Measurements from ENCODE around the gene CD58.
"Not testable (repeated sequence)": the region's sequence is repeated elsewhere in the genome, so short reads cannot be mapped to it uniquely, and the experiment has no call there.

Gene CD58

DNA sequence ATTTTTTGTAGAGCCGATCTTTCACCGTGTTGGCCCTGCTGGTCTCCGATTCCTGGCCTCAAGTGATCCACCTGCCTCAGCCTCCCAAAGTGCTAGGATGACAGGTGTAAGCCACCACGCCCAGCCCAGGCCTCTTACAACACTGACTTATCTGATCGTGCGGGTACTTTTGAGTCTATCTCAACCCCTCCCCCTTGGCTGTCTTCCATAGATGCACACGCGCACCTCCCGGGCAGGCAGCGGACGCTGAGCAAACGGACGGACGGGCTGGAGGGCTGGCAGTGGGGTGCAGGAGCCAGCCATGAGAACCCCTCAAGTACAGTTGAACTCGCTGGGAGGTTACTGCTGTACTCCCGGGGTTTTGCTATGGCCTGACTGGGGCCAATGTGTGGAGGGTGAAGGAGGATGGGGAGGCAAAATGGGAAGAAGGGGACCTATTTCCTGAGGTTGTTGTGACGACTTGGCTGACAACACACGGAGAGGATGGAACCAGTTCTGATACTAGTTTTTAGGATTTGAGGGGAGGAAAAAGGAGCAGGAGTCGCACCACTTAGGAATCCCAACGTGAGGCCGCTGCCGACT is 959 bp downstream of the CD58 start:
- DNase-seq (ENCODE audit: low read depth): no peak

DNA sequence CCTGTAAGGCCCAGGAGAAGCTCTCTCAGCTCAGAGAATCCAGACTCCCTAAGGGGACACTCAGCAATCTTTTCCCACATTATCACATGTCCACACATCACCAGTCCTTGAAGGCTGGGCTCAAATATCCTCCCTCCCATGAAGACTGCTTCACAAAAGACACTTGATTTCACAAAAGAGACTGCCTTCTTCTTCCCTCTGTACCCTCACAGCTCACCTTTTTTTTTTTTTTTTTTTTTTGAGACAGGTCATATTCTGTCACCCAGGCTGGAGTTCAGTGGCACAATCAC is 1.5 kb downstream of the CD58 start:
- no peak for DNase-seq (ENCODE audit: low read depth)

DNA sequence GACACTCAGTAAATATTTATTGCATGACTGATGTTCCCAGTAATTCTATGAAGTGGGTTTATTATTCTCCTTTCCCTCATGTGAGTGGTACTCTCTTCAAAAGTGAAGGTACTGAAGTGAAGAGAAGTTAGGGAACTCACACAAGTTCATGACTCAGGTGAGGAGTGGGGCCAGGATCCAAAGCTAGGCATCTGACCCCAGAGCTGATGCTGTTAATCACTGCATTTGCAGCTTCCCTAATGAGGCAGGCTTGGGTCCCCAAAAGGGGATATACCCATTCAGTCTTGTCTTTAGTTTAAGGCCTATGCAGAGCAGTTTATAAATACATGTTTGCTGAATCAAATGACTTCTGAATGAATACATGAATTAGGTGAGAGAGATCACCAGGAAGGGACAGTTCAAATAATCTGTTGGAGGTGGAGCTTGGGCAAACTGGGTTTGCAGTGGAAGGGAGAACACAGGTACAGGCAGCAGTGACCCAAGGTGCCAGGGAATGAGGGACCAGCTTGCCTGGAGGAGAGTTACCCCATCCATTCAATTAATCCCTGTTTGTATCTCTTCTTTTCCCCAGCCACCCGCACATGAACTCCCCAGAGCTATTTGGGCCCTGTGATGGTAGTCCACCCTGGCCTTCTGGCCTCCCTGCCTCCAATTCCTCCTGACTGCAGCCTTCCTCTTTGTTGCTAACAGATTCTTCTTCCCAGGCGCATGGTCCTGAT is 2.0 kb downstream of the CD58 start:
- no peak for DNase-seq (ENCODE audit: low read depth)

DNA sequence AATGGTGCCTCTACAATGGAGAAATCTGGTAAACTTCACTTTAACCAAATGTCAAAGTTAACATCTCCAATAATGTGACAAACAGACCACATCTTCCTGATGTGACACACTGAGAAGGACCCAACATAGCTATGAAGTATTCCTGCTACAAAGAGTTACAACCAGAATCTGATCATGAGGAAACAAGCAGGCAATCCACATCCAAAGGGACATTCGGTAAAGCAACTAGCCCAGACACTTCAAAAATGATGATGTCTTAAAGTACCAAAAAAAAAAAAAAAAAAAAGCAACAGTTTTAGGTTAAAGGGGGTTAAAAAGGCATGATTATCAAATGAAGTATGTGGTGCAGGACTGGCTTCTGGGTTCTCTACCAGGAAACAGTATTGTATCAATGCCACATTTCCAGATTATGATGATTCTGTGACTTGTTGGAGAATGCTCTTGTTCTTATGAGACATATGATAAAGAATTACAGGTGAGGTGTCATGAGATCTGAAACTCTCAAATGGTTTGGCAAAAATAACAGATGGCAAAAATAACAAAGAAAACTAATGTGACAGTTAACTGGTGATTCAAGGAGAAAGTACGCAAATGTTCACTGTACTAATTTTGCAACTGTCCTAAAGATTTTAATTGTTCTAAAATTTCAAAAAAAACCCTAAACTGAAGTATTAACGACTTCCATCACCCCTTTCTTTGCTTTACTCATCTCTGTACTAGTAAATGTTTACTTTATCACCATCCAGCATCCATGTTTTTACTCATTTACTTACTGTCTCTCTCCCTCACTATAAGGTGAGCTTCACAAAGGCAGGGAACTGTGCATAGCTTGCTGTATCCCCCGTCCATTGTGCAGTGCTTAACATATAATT is 2.8 kb downstream of the CD58 start:
- DNase-seq (ENCODE audit: low read depth): no peak

DNA sequence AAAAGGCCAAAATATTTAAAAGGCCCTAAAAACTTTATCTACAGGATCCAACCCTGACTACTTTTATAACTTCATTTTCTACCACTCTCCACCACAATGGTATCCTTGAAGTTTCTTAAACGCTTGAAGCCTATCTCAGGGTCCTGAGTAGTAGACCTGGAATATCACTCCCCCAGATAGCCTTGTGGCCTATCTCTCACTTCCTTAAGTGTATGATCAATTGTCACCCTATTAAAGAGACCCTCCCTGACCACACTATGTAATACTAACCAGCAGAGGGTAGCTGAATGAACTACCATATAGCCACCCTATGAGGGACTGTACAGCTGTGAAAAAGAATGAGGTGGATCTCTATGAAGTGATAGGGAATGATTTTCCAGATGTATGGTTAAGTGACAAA is 5.6 kb downstream of the CD58 start:
- no peak for DNase-seq (ENCODE audit: low read depth)

DNA sequence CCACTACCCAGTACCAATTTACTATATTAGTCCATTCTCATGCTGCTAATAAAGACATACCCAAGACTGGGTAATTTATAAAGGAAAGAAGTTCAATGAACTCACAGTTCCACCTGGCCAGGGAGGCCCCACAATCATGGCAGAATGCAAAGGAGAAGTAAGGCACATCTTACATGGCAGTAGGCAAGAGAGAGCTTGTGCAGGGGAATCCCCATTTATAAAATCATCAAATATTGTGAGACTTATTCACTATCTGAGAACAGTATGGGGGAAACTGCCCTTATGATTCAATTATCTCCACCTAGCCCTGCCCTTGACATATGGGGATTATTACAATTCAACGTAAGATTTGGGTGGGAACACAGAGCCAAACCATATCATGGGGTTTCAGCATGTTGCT is 6.4 kb downstream of the CD58 start:
- no peak for DNase-seq (ENCODE audit: low read depth)

DNA sequence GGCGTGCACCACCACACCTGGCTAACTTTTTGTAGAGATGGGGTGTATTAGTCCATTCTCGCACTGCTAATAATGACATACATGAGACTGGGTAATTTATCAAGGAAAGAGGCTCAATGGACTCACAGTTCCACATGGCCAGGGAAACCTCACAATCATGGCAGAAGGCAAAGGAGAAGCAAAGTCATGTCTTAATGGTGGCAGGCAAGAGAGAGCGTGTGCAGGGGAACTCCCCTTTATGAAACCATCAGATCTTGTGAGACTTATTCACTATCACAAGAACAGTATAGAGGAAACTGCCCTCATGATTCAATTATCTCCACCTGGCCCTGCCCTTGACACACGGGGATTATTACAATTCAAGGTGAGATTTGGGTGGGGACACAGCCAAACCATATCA is 8.4 kb downstream of the CD58 start:
- DNase-seq (ENCODE audit: low read depth): not testable (repeated sequence)

GRCh38 chr1:116561563-116561962 is 9.3 kb downstream of the CD58 start:
- no peak for DNase-seq (ENCODE audit: low read depth)

GRCh38 chr1:116560704-116561490 is 9.9 kb downstream of the CD58 start:
- no peak for DNase-seq (ENCODE audit: low read depth)

DNA sequence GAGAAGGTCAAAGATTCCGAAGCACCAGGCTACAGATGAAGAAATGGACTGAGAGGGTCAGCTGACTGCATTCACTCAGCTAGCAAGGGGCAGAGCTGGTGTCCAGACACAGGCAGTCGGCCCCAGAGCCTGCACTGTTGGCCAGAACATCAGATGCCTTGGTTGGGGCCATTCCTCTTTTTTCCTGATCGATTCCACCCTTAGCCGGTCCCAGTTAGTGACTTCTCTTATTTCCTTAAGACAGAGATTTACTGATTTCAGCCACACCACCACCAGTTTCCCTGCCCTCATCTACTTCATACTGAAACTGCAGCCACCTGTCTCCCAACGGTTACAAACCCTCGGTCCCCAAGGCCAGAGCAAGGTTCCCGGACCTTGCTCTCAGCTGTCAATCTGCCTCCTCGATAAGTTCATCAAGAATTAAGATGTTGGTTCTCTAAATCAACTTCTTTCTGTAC is 11.5 kb downstream of the CD58 start:
- DNase-seq (ENCODE audit: low read depth): no peak

- no peak for DNase-seq (ENCODE audit: low read depth)
Measured at GRCh38 chr1:116558571-116558970, 12.3 kb downstream of the CD58 start.

GRCh38 chr1:116558140-116558549 is 12.7 kb downstream of the CD58 start:
- DNase-seq (ENCODE audit: low read depth): no peak

DNA sequence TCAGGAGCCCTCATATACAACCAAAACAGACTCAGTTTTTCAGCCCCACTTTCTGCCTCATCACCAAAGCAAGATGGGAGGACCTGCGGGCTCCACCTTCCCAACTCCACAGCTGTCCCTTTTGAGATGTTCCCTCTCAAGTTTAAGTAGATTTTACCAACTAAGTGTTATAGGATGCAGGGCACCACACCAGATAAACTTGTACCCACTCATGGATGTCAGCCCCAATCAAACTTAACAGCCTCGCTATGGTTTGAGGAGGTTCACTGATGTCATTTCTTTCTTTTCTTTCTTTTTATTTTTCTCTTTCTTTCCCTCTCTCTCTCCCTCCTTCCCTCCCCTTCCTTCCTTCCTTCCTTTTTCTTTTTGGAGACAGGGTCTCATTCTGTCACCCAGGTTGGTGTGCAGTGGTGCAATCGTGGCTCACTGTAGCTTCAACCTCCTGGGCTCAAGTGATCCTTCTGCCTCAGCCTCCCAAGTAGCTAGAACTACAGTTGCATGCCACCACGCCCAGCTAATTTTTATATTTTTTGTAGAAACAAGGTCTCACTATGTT is 13.4 kb downstream of the CD58 start:
- no peak for DNase-seq (ENCODE audit: low read depth)

DNA sequence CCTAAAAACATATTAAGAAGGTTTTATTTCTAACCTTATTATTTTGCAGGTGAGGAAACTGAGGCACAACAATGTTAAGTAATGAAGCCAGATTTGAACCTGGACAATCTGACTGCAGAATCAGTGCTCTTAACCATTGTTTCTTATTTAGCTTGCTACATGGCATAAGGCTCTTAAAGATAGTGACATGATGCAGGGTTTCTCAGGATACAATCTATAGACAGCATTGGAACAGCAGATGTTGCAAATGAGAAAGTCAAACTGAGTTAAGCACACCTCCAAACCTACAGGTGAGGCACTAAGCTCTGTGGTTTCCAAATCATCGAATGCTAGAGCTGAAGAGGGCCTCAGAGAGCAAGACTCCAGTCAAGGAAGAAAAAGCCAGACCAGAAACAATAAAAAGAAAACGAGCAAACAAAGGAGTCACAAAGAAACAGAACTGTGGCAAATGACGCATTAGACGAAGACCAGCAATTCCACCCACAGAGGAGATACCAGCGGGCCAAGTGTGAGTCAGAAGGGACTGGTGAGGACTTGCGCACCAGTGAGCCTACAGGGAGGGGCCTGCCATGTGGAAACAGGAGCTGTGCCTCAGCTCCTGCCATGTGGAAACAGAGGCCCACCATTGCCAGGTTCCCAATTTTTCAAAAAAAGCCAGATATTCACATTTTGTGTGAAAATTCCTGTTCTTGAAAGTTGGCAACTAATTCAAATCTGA is 14.4 kb downstream of the CD58 start:
- peak; percentile 71 for DNase-seq (ENCODE audit: low read depth)

- DNase-seq (ENCODE audit: low read depth): no peak
Measured at GRCh38 chr1:116554924-116555323, 15.9 kb downstream of the CD58 start.

DNA sequence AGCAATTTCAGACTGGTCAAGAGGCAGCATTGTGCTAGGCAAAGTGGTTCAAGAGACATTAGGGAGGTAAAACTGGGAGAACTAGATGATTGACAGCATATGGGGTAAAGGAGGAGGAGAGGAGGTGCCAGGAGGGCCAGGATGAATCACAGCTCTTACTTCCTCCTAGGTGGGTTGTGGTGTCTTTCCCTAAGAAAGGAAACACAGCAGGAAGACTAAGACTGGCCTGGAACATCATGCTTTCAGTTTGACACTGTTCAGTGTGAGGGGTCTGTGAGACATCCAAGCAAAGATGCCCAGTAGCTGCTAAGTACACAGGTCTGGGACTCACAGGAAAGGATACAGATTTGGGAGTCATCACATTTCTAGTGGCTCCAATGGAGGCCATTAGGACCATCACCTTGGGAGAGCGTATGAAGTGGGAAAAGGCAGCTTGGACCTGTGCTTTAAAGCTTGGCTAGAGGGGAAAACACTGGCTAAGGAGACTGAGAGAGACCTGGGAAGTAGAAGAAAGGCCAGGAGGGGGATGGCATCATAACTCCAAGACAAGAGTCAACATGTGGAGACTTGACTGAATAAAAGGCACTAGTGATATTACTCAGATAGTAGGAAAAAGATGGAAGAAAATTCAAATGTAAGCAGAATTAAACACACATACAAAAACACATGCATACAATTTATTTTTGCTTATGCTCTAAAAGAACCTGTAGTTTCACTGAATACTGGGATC is 17.3 kb downstream of the CD58 start:
- DNase-seq (ENCODE audit: low read depth): no peak

GRCh38 chr1:116546354-116546977 is 24.4 kb downstream of the CD58 start:
- DNase-seq (ENCODE audit: low read depth): no peak

DNA sequence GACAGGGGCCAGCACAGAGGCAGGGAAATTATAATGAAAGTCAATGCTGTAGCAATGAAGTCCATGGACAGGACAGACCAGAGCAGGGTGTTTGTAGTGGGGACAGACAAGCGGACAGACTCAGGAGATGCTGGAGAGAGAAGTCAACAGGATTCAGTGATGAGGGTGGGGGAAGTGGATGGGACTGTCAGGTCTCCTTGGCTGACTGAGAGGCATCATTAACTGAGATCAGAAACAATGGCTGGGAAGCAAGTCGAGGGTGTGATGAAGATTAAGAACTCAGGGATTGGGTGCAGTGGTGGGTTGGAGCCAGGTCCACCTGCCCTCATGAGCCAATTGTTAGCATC is 25.5 kb downstream of the CD58 start:
- DNase-seq (ENCODE audit: low read depth): no peak

DNA sequence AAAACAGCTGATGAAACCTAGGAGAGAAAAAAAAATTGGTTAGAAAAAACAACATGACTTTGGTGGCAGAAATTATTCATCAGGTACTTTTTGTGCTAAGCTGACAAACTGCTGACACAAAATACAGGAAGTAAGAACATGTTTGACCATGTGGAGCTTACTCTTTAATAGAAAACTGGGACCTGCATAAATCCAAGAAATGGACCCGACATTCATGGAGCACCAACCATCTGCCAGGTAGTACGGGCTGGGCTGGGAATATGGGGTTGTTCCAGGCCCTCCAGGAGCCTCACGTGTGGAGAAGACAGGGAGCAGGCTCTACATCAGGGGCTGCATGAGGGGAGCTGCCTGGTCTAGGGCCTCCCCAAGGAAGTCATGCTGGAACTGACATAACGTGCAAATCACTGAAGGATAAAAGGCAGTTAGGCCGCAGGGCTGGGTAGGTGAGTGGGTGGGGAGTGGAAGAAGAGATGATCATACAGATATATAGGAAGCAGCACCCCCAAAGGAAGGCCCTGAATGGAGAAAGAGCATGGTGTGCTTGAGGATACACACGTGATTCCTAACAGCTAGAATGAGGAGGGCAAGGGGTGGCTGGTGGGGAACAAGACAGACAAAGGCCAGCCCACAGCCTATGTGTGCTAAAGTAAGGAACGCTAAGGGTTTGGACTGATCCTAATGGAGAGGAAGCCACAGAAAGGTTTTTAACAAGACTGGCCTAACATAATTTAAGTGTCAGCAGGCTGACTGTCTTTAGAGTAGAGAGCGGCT is 26.1 kb downstream of the CD58 start:
- DNase-seq (ENCODE audit: low read depth): no peak

DNA sequence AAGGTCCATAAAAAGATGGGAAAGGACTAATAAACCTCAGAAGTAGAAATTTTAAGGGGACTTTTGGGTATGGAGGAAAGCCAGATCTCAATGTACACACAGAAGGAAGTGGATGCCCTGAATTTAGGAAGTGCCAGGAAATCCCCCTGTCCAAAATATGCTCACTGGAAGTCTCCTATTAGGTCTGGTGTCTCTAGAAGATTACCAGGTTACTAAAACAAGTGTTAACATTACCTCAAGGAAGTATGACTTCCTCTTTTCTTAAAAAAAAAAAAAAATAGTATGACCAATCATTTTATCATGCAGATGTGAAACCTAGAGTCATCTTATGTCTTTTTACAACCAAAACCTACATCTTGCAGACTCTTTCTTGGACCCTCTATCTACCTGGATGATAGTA is 30.7 kb downstream of the CD58 start:
- no peak for DNase-seq (ENCODE audit: low read depth)
